GM11168 (cell line): ENCODE measurements around the gene PPP2R2B.

Experiments
- in situ Hi-C: fragments of 300-500 bp; cut with MboI; formaldehyde crosslinking; loops from one replicate; pipeline ENCODE4 v1.12.0; 2022; ENCODE audit warnings: low sequenced_read_pairs; ENCODE audit not compliant: unreplicated experiment

PPP2R2B gene

GRCh38 chr5:146533882-146534281, 344.7 kb downstream of the PPP2R2B start:
- in situ Hi-C loops: no loop called here

GRCh38 chr5:146533260-146533857, 345.2 kb downstream of the PPP2R2B start:
- in situ Hi-C loops: no loop called here
